Endometrial microvascular endothelial cells (primary cell): ENCODE measurements around the gene TMEM145. TPM values are rescaled to one million over a fixed set of nuclear protein-coding genes. Genes with fewer than 3 reads are reported as not detected.

Source experiments
- in situ Hi-C: cut with HindIII; loops from 2 replicates; pipeline ENCODE4 v1.10.0; 2017; ENCODE audit warnings: low sequenced_read_pairs, low pct_unique_long_range_greater_than_20kb; ENCODE audit errors: inconsistent ontology term
- total RNA-seq: library from RNA; depleted of rRNA; stranded (reverse); fragments of >200 nt; gene quantifications from one replicate; pipeline ENCODE4 v1.2.3, GENCODE V29; 2015; ENCODE audit errors: inconsistent ontology term

The TMEM145 gene
- total RNA-seq, 1 donor from 2014 or later, result not detected

- in situ Hi-C loops, result no loop called here
Measured at GRCh38 chr19:42276284-42276683, 36.8 kb upstream of the TMEM145 start.

GRCh38 chr19:42276821-42277220 lies 36.3 kb upstream of the TMEM145 start:
- in situ Hi-C loops, result no loop called here

GRCh38 chr19:42277821-42278451 lies 35.2 kb upstream of the TMEM145 start:
- in situ Hi-C loops, result no loop called here

- in situ Hi-C loops, result no loop called here
Measured at GRCh38 chr19:42278452-42279154, 34.5 kb upstream of the TMEM145 start.

- in situ Hi-C loops, result no loop called here
Measured at GRCh38 chr19:42279155-42279901, 33.8 kb upstream of the TMEM145 start.

- in situ Hi-C loops, result no loop called here
Measured at GRCh38 chr19:42279902-42280814, 33.0 kb upstream of the TMEM145 start.

GRCh38 chr19:42280815-42281145 lies 32.3 kb upstream of the TMEM145 start:
- in situ Hi-C loops, result no loop called here

GRCh38 chr19:42281146-42281826 lies 31.8 kb upstream of the TMEM145 start:
- in situ Hi-C loops, result no loop called here

GRCh38 chr19:42281827-42282762 lies 31.0 kb upstream of the TMEM145 start:
- in situ Hi-C loops, result no loop called here

- in situ Hi-C loops, result no loop called here
Measured at GRCh38 chr19:42282819-42283187, 30.3 kb upstream of the TMEM145 start.

GRCh38 chr19:42283188-42284065 lies 29.7 kb upstream of the TMEM145 start:
- in situ Hi-C loops, result no loop called here

GRCh38 chr19:42284066-42284501 lies 29.0 kb upstream of the TMEM145 start:
- in situ Hi-C loops, result no loop called here

- in situ Hi-C loops, result no loop called here
Measured at GRCh38 chr19:42284591-42285341, 28.3 kb upstream of the TMEM145 start.

GRCh38 chr19:42285541-42285941 lies 27.6 kb upstream of the TMEM145 start:
- in situ Hi-C loops, result no loop called here

- in situ Hi-C loops, result no loop called here
Measured at GRCh38 chr19:42285988-42286348, 27.1 kb upstream of the TMEM145 start.

GRCh38 chr19:42286349-42287016 lies 26.6 kb upstream of the TMEM145 start:
- in situ Hi-C loops, result no loop called here
